ENCODE data around the gene CDK2AP2.

The CDK2AP2 gene

GRCh38 chr11:67464411-67465188, 43.4 kb downstream of the CDK2AP2 start:
- TF ChIP-seq CTCF (IDR thresholded peaks at IDR 0.05; ENCODE audit: low read depth, low read length, missing control alignments) = no peak
- DNase-seq (ENCODE audit: extremely low read depth, low read depth) = no peak
- H3K4me3 ChIP-seq (replicated peaks; ENCODE audit: low read depth, low read length) = peak overlapping the region; percentile 51

GRCh38 chr11:67463680-67464410, 44.1 kb downstream of the CDK2AP2 start:
- TF ChIP-seq CTCF (IDR thresholded peaks at IDR 0.05; ENCODE audit: low read depth, low read length, missing control alignments) = no peak
- peak overlapping the region; percentile 51; the same call in 1 of the 2 replicates for H3K4me3 ChIP-seq (replicated peaks; ENCODE audit: low read depth, low read length)
- DNase-seq (ENCODE audit: extremely low read depth, low read depth) = no peak

GRCh38 chr11:67463186-67463585, 44.8 kb downstream of the CDK2AP2 start:
- no peak for DNase-seq (ENCODE audit: extremely low read depth, low read depth)
- no peak overlapping the region for H3K4me3 ChIP-seq (replicated peaks; ENCODE audit: low read depth, low read length)
- TF ChIP-seq CTCF (IDR thresholded peaks at IDR 0.05; ENCODE audit: low read depth, low read length, missing control alignments) = no peak

- no peak for TF ChIP-seq CTCF (IDR thresholded peaks at IDR 0.05; ENCODE audit: low read depth, low read length, missing control alignments)
- DNase-seq (ENCODE audit: extremely low read depth, low read depth) = no peak
- H3K4me3 ChIP-seq (replicated peaks; ENCODE audit: low read depth, low read length) = no peak overlapping the region
Measured at GRCh38 chr11:67458266-67458665, 49.7 kb downstream of the CDK2AP2 start.

- no peak for TF ChIP-seq CTCF (IDR thresholded peaks at IDR 0.05; ENCODE audit: low read depth, low read length, missing control alignments)
- H3K4me3 ChIP-seq (replicated peaks; ENCODE audit: low read depth, low read length) = no peak overlapping the region
Measured at GRCh38 chr11:67457453-67457852, 50.5 kb downstream of the CDK2AP2 start.

More at GRCh38 chr11:67457453-67457852, 50.5 kb downstream of the CDK2AP2 start:
- DNase-seq (ENCODE audit: extremely low read depth, low read depth) = no peak
